NCI-H446 treated with DMSO at 0.1 percent for 48 hours (cell line): ENCODE measurements around the gene COL2A1.
"Not testable (repeated sequence)": the region's sequence is repeated elsewhere in the genome, so short reads cannot be mapped to it uniquely, and the experiment has no call there.

ENCODE experiments used
- DNase-seq: peaks from one replicate; lab custom pipeline; 2025; lab: John Stamatoyannopoulos, UW

Gene COL2A1

GRCh38 chr12:47975036-47975620, 29.1 kb downstream of the COL2A1 start:
- DNase-seq = no peak

- DNase-seq = no peak
These were observed 30.4 kb downstream of the COL2A1 start for GRCh38 chr12:47973870-47974269.

GRCh38 chr12:47972895-47973294, 31.4 kb downstream of the COL2A1 start:
- DNase-seq = no peak

GRCh38 chr12:47970843-47971242, 33.4 kb downstream of the COL2A1 start:
- no peak for DNase-seq

- no peak for DNase-seq
These were observed 34.4 kb downstream of the COL2A1 start for GRCh38 chr12:47969845-47970244.

GRCh38 chr12:47967461-47968321, 36.6 kb downstream of the COL2A1 start:
- no peak for DNase-seq

GRCh38 chr12:47965581-47965980, 38.7 kb downstream of the COL2A1 start:
- no peak for DNase-seq

- DNase-seq = no peak
These were observed 40.1 kb downstream of the COL2A1 start for GRCh38 chr12:47964106-47964728.

GRCh38 chr12:47963340-47964040, 40.8 kb downstream of the COL2A1 start, which contains the start of gene TMEM106C:
Gene TMEM106C, plus strand, starts transcription at chr12:47963596. Its CDS starts 641 bp downstream, at chr12:47964237.
- DNase-seq = peak; percentile 81

- DNase-seq = no peak
These were observed 42.1 kb downstream of the COL2A1 start for GRCh38 chr12:47962198-47962597.

- DNase-seq = not testable (repeated sequence)
These were observed 46.6 kb downstream of the COL2A1 start for GRCh38 chr12:47957671-47958070.

GRCh38 chr12:47955059-47955458, 49.2 kb downstream of the COL2A1 start:
- no peak for DNase-seq

- no peak for DNase-seq
These were observed 49.7 kb downstream of the COL2A1 start for GRCh38 chr12:47954467-47955045.

- no peak for DNase-seq
These were observed 50.2 kb downstream of the COL2A1 start for GRCh38 chr12:47954058-47954457.

- DNase-seq = no peak
These were observed 53.3 kb downstream of the COL2A1 start for GRCh38 chr12:47950856-47951468.

- peak; percentile 26 for DNase-seq
These were observed 54.6 kb downstream of the COL2A1 start for GRCh38 chr12:47949441-47950341.

GRCh38 chr12:47947341-47947740, 56.9 kb downstream of the COL2A1 start:
- no peak for DNase-seq

GRCh38 chr12:47946413-47947323, 57.6 kb downstream of the COL2A1 start:
- DNase-seq = no peak

GRCh38 chr12:47945341-47945728, 58.9 kb downstream of the COL2A1 start:
- DNase-seq = no peak
